CD14-positive monocyte (primary cell): ENCODE data around the gene URGCP. TPM values are rescaled to one million over a fixed set of nuclear protein-coding genes. Genes with fewer than 3 reads are reported as not detected.

Experiments used
- DNase-seq, 3 donors: peaks; one replicate each; pipeline ENCODE4 v3.0.0-alpha.2; 2011 to 2022
- H2AFZ ChIP-seq: 2 replicates; pipeline ENCODE4 v1.6.0; 2012; ENCODE audit warnings: mild to moderate bottlenecking, low read depth, low read length, inconsistent platforms; ENCODE audit not compliant: insufficient read depth, poor library complexity, severe bottlenecking
- H3K27ac ChIP-seq, 2 donors: 1 replicate in 1 of 2; 2 replicates in 1 of 2; pipeline ENCODE4 v1.5.1; 2012 to 2013; ENCODE audit warnings: low read length in 2 of 2, control low read depth in 1 of 2, inconsistent platforms in 1 of 2, low read depth in 1 of 2, mild to moderate bottlenecking in 1 of 2
- H3K27me3 ChIP-seq, 2 donors: one replicate each; pipeline versions ENCODE4 v1.6.0 to v1.6.1; 2011 to 2013; ENCODE audit warnings: low read length in 2 of 2; ENCODE audit not compliant: control insufficient read depth in 2 of 2, insufficient read depth in 2 of 2
- H3K36me3 ChIP-seq, 2 donors: replicated peaks in 1 of 2; 1 replicate in 1 of 2; 2 replicates in 1 of 2; pipeline versions ENCODE4 v1.5.1 to v1.6.1; 2012 to 2013; ENCODE audit warnings: low read length in 2 of 2, control low read depth in 1 of 2, inconsistent platforms in 1 of 2, mild to moderate bottlenecking in 1 of 2; ENCODE audit not compliant: insufficient read depth in 2 of 2, control insufficient read depth in 1 of 2
- H3K4me1 ChIP-seq, 2 donors: 1 replicate in 1 of 2; 2 replicates in 1 of 2; pipeline versions ENCODE4 v1.5.1 to v1.6.1; 2012 to 2013; ENCODE audit warnings: low read length in 2 of 2, control low read depth in 1 of 2, inconsistent platforms in 1 of 2, mild to moderate bottlenecking in 1 of 2, moderate library complexity in 1 of 2; ENCODE audit not compliant: insufficient read depth in 2 of 2, control insufficient read depth in 1 of 2
- H3K4me2 ChIP-seq: replicated peaks from 2 replicates; pipeline ENCODE3; 2012; ENCODE audit warnings: low read length, moderate library complexity, mild to moderate bottlenecking; ENCODE audit not compliant: poor library complexity, severe bottlenecking; ENCODE audit errors: extremely low read depth
- H3K4me3 ChIP-seq, 3 experiments: fragments of 200-600 bp in 1 of 3; sonication (generic) in 1 of 3; replicated peaks in 1 of 3; 1 replicate in 2 of 3; 2 replicates in 1 of 3; pipeline ENCODE4 v1.5.1; 2011 to 2013; ENCODE audit warnings: low read length in 3 of 3, mild to moderate bottlenecking in 3 of 3, control low read depth in 2 of 3, low read depth in 2 of 3, inconsistent platforms in 1 of 3, moderate library complexity in 1 of 3
- H3K79me2 ChIP-seq: 2 replicates; pipeline ENCODE4 v1.6.0; 2012; ENCODE audit warnings: mild to moderate bottlenecking, control low read depth, inconsistent platforms, low read length, moderate library complexity; ENCODE audit not compliant: insufficient read depth
- H3K9ac ChIP-seq: 2 replicates; pipeline ENCODE4 v1.6.0; 2017; ENCODE audit warnings: low read length, mild to moderate bottlenecking; ENCODE audit not compliant: insufficient read depth, poor library complexity, severe bottlenecking
- H3K9me3 ChIP-seq, 2 donors: replicated peaks in 1 of 2; 1 replicate in 1 of 2; 2 replicates in 1 of 2; pipeline versions ENCODE4 v1.5.1 to v1.6.1; 2012 to 2013; ENCODE audit warnings: low read length in 2 of 2, control low read depth in 1 of 2; ENCODE audit not compliant: control insufficient read depth in 1 of 2, insufficient read depth in 1 of 2
- H4K20me1 ChIP-seq: 2 replicates; pipeline ENCODE4 v1.6.0; 2012; ENCODE audit warnings: mild to moderate bottlenecking, low read length, control low read depth, moderate library complexity; ENCODE audit not compliant: insufficient read depth
- H3K27ac Mint-ChIP-seq, 7 donors: one replicate each; pipeline ENCODE4 v1.8.0; 2020; ENCODE audit warnings: mild to moderate bottlenecking in 7 of 7, mixed read lengths in 7 of 7, moderate library complexity in 6 of 7, inconsistent platforms in 2 of 7
- H3K27me3 Mint-ChIP-seq, 3 donors: one replicate each; pipeline ENCODE4 v1.8.0; 2021 to 2022; ENCODE audit warnings: low read depth in 3 of 3, mild to moderate bottlenecking in 3 of 3, mixed read lengths in 3 of 3, moderate library complexity in 3 of 3, inconsistent platforms in 1 of 3
- H3K36me3 Mint-ChIP-seq, 2 donors: one replicate each; pipeline ENCODE4 v1.8.0; 2020; ENCODE audit warnings: mixed read lengths in 2 of 2, inconsistent platforms in 1 of 2, mild to moderate bottlenecking in 1 of 2
- H3K4me1 Mint-ChIP-seq: one replicate; pipeline ENCODE4 v1.8.0; 2020; ENCODE audit warnings: mild to moderate bottlenecking, mixed read lengths
- H3K4me3 Mint-ChIP-seq, 2 donors: one replicate each; pipeline ENCODE4 v1.8.0; 2020; ENCODE audit warnings: mild to moderate bottlenecking in 2 of 2, mixed read lengths in 2 of 2, moderate library complexity in 1 of 2
- H3K9me3 Mint-ChIP-seq, 7 donors: one replicate each; pipeline ENCODE4 v1.8.0; 2020 to 2022; ENCODE audit warnings: mixed read lengths in 7 of 7, mild to moderate bottlenecking in 6 of 7, moderate library complexity in 6 of 7, inconsistent platforms in 2 of 7
- WGBS: methylation state at CpG from one replicate; pipeline ENCODE4 v1.1.5; 2013; ENCODE audit warnings: missing lambda C conversion rate; ENCODE audit not compliant: insufficient coverage; 5-methylcytosine and 5-hydroxymethylcytosine counted together
- intact Hi-C, 2 donors: fragments of 100-400 bp; cut with micrococcal nuclease; formaldehyde crosslinking; loops; one replicate each; pipeline versions ENCODE4 v1.15.0 to v1.15.1; 2023
- polyA plus RNA-seq, 3 donors: library from polyadenylated mRNA; depleted of rRNA in 1 of 3; unstranded in 2 of 3; stranded (reverse) in 1 of 3; fragments of 300-500 nt in 2 of 3; fragments of >200 nt in 1 of 3; fragmentation: Illumina TruSeq in 2 of 3; gene quantifications; 1 replicate in 2 of 3; 2 replicates in 1 of 3; pipeline ENCODE4 v1.2.3, GENCODE V29; 2012 to 2021
- TF ChIP-seq, protein P1 (sequence below): fragments of 200-600 bp; IDR thresholded peaks from one replicate; pipeline ENCODE4 v1.8.0; 2022; ENCODE audit warnings: antibody characterized with exemption, mild to moderate bottlenecking

Gene URGCP
- polyA plus RNA-seq, 3 donors = 5.7 to 6.8 (median 5.9) TPM

DNA sequence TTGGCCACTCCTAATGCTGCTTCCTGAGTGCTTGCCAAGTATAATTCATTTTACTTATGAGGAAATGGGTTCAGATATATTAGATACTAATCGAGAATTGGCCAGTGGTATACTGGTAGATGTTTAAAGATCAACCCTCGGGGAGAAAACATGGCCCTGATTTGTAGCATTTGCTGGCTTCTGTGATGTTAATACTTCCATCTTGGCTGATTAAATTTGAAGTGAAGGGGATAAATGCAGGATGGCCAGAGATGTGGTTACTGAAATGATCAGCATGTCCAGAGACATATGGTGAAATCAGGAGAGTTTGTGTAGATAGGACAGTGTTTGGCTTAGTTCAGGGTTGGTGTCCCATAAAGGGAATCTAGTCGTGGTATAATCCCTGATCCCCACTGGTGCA, 31.0 kb upstream of the URGCP start:
- H3K27ac Mint-ChIP-seq = no peak overlapping the region

DNA sequence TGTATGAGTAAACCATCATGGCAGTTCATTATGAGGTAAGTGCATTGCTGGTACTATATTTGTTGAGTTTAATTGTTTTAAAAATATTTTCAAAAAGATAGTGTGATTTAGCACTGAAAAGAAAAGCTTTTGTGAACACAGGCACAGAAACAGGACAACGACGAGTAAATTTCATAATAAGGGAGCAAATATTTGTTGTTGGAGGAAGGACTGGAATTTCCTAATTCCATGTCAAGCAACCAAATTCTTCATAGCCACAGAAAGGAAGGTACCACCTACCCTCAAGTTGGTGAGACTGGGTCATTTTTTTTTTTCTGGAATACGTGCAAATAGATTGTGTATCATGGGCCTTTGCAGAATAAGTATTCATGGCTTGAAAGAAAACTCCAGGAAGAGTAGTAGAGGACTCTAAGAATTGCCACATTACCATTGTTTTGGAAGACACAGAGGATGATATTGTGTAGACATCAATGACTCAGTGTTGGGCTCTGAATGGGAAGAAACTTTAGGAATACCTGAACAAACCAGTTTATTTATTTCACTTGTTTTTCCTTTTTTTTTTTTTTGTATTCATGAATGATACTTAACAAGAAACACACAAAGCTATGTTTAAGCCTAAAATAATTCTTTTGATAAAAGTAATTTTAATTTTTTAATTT, 27.6 kb upstream of the URGCP start:
- no peak overlapping the region for H3K4me2 ChIP-seq
- no peaks in the 10 kb centered on the region for H3K36me3 ChIP-seq
- no peaks in the 10 kb centered on the region for H3K79me2 ChIP-seq
- no peak overlapping the region for H3K4me3 ChIP-seq
- H3K27me3 ChIP-seq = no peaks in the 10 kb centered on the region
- no CpG with 5 or more reads among the region's 3 CpGs for WGBS
- intact Hi-C loops = no loop called here
- H3K9ac ChIP-seq = no peak overlapping the region
- Mint-ChIP-seq H3K4me3 (no peak overlapping the region), H3K27me3 (peaks cover 0 to 3% (median 3%) of the 10 kb centered on the region in 3 donors), H3K9me3 (no peaks in the 10 kb centered on the region), H3K27ac (no peak overlapping the region), H3K36me3 (peaks cover 0 to 2% of the 10 kb centered on the region in 2 donors), H3K4me1 (peaks cover 2% of the 10 kb centered on the region)
- no peak overlapping the region for H3K27ac ChIP-seq
- no peak overlapping the region for H2AFZ ChIP-seq
- no peaks in the 10 kb centered on the region for H4K20me1 ChIP-seq
- DNase-seq = no peak
- H3K4me1 ChIP-seq = no peaks in the 10 kb centered on the region
- no peaks in the 10 kb centered on the region for H3K9me3 ChIP-seq
- TF ChIP-seq, protein P1, sequence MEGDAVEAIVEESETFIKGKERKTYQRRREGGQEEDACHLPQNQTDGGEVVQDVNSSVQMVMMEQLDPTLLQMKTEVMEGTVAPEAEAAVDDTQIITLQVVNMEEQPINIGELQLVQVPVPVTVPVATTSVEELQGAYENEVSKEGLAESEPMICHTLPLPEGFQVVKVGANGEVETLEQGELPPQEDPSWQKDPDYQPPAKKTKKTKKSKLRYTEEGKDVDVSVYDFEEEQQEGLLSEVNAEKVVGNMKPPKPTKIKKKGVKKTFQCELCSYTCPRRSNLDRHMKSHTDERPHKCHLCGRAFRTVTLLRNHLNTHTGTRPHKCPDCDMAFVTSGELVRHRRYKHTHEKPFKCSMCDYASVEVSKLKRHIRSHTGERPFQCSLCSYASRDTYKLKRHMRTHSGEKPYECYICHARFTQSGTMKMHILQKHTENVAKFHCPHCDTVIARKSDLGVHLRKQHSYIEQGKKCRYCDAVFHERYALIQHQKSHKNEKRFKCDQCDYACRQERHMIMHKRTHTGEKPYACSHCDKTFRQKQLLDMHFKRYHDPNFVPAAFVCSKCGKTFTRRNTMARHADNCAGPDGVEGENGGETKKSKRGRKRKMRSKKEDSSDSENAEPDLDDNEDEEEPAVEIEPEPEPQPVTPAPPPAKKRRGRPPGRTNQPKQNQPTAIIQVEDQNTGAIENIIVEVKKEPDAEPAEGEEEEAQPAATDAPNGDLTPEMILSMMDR = no peak

More for the DNA sequence above, 31.0 kb upstream of the URGCP start:
- peaks cover 0 to 2% of the 10 kb centered on the region in 2 donors for H3K36me3 Mint-ChIP-seq
- Histone ChIP-seq H2AFZ (no peak overlapping the region), H4K20me1 (no peaks in the 10 kb centered on the region), H3K27me3 (no peaks in the 10 kb centered on the region), H3K79me2 (no peaks in the 10 kb centered on the region), H3K36me3 (no peaks in the 10 kb centered on the region), H3K4me1 (no peaks in the 10 kb centered on the region), H3K27ac (no peak overlapping the region), H3K4me3 (no peak overlapping the region), H3K9ac (no peak overlapping the region), H3K9me3 (no peaks in the 10 kb centered on the region), H3K4me2 (no peak overlapping the region)
- intact Hi-C loops = no loop called here
- no peaks in the 10 kb centered on the region for H3K9me3 Mint-ChIP-seq
- TF ChIP-seq, protein P1 = no peak
- DNase-seq = no peak
- peaks cover 0 to 4% (median 0%) of the 10 kb centered on the region in 3 donors for H3K27me3 Mint-ChIP-seq
- no peaks in the 10 kb centered on the region for H3K4me1 Mint-ChIP-seq
- WGBS = 88% methylated on average over 3 of the region's 3 CpGs
- H3K4me3 Mint-ChIP-seq = no peak overlapping the region
